Superior temporal gyrus (tissue), 1 donor: Measurements from ENCODE around the gene MYH13.
"Not testable (repeated sequence)": the region's sequence is repeated elsewhere in the genome, so short reads cannot be mapped to it uniquely, and the experiment has no call there.

Source experiments
- DNase-seq: peaks from one replicate; pipeline ENCODE4 v3.0.0-alpha.2; 2016; ENCODE audit errors: extremely low spot score

MYH13 gene

DNA sequence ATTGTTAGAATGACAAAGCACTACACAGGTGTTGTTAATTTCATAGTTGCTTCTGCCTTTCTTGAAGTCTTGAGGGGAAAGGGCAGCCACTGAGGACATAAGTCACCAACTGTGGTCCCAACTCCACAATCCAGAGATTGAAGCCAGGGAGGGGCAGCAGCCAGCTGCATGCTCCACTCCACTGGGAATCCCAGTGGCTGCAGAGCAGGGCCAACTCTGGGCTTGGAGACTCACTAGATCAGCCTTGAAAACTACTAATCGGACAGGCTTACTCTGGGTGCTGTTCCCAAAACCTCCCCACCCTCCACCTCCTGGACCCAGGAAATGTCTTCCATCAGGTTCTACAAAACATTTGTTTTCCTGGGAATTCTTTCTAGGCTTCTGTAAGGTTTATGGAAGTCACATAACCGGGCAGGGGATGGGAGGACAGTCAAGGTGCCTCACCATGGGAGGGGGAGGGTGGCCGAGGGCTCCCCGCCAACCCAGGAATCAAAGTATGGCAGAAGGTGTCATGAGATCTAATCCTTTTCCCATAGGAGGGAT, 68.0 kb downstream of the MYH13 start:
- DNase-seq: no peak

DNA sequence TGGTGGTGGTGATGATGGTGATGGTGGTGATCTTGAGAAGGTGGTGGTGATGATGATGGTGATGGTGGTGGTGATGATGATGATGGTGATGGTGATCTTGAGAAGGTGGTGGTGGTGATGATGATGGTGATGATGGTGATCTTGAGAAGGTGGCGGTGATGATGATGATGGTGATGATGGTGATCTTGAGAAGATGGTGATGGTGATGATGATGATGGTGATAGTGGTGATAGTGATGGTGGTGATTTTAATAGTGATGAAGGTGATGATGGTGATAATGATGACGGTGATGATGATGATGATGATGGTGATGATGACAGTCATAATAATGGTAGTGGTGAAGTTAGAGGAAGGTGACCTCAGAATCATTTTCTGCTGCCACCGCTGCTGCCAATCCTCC, 75.1 kb downstream of the MYH13 start:
- no peak for DNase-seq

DNA sequence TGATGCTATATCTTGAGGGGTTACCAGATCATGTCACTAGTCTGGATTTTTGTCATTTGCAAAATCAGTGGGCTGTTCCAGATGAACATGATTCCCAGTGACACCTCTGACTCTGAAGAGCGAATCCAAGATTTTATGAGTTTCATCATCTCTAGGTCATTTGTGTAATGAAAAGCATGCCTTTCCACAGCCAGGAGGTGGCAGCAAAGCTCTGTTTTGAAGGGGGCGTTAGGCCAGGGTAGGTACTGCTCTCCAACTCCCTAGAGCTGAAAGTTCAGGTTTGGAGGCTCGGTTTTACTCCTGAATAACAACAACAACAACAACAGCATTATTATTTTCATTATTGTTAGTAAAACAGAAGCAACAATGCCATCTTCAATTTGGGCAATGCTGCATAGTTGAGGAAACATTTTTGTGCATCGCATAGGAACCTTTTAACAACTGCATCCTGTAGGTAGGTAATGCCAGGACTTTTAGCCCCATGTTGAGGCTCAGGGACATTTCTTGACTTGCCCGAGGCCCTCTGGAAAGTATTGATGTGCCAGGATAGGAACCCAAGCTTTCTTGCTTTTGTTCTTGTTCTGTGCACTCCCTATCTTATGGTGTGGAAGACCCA, 77.0 kb downstream of the MYH13 start:
- peak; percentile 81 for DNase-seq

DNA sequence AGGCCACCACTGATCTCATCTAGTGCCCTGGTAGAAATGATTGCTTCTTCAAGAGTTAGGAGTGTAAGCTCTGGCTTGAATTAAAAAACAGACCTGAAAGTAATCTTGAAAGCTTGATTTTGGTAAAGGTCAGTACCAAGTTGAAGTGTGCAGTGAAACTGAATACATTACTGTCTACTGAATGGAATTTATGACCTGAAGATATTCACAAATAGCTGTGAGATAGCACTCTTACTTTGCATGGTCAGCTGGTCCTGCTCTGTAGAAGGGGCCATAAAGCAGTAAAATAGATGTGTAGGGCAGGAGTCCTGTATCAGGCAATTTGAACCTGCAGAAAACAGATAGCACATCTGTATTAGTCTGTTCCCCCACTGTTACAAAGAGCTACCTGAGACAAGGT, 78.6 kb downstream of the MYH13 start:
- no peak for DNase-seq

DNA sequence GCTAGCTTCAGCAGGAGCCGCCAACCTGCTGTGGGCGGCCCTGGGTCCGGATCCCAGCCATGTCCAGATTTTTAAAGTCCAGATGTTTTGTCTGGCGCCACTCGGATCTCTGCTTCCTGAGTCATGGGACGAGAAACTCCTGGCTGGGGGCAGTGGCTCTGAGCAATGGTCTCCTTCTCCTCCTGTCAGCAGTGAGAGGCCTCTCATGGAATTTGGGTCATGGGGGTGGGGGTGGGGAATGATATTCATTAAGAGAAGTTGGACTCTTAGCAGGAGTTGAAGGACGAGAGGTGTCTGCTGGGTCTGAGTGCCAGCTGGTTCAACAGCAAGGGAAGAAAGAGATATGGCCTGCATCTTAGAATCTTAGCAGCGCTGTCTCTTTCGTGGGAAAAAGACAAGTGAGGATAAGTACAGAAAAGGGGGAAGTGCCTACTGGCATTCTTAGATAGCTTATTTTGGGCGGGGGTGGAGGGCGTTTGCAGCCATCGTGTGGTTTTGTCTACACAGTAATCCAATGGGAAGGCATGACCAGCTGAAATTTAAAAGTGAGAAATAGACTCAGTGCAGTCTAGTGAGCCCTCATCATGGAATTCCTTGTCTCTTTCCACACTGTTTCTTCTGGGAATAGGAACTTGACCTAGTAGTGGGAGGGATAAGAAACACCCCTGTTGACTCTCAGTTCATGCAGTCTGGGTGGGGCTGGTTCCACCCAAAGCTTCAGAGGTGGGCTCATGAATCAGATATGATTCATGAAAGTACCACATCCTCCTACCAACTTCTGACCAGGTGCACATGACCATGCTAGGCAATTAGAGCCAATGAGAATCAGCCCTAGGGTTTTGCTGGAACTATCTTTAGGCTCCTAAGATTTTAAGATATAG, 80.5 kb downstream of the MYH13 start:
- DNase-seq: no peak

DNA sequence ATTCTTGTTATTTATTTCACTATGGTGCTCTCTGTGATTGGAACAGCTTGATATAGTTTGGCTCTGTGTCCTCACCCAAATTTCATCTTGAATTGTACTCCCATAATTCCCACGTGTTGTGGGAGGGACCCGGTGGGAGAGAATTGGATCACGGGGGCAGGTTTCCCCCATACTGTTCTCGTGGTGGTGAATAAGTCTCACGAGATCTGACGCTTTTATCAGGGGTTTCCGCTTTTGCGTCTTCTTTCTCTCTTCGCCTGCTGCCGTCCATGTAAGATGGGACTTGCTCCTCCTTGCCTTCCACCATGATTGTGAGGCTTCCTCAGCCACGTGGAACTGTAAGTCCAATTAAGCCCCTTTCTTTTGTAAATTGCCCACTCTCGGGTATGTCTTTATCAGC, 81.2 kb downstream of the MYH13 start:
- DNase-seq: not testable (repeated sequence)

DNA sequence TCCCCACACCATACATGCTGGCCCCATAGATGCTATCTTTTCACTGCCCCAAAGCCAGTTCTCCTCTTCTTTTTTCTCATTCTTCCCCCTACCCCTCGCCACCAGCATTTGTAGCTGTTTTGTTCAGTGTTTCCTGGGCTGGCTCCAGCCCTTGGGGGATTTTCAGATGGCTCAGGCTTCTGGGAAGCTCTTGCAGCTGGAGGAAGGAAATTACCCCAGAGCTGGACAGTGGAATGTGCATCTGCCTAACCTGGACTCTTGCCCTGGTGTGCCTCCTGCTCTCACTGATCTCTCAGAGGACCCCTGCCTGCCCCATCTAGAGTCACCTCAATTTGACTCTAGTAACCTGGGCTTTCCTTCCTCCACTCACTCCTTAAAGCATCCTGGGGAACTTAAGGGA, 82.8 kb downstream of the MYH13 start:
- DNase-seq: no peak

DNA sequence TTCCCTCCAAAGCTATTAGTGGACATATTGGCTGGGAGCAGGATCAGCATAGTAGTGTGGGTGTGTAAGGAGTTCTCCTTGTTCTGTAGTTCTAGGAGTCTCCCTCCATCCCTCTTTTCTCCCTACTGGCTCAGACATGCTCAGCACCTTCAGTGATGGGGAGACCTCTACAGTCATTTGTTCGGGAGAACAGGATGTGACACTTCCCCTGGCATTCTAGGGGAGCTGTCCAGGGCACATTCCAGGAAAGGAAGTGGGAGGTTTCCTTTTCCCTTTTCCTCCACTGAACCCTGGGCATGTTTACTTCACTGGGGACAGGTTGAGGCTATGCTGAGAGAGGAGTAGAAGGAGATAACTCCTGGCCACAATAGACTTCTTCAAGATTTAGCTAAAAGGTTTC, 86.5 kb downstream of the MYH13 start:
- DNase-seq: no peak

DNA sequence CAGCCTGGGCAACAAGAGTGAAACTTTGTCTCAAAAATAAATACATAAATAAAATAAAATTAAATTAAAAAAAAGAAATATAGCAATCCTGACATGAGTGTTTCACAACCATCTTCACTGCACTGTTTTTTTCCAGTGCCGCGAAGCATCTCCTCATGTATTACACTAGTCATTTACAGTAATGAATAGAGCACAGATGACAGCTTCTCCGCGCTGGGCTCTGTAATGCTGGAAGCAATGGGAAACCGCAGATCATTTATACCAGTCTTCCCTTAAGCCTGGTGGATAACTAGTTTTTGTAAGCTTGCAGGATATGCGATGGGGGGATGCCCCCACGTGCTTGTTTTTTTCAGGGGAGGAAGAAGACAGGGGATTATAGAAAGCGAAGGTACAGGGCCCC, 86.9 kb downstream of the MYH13 start:
- no peak for DNase-seq

DNA sequence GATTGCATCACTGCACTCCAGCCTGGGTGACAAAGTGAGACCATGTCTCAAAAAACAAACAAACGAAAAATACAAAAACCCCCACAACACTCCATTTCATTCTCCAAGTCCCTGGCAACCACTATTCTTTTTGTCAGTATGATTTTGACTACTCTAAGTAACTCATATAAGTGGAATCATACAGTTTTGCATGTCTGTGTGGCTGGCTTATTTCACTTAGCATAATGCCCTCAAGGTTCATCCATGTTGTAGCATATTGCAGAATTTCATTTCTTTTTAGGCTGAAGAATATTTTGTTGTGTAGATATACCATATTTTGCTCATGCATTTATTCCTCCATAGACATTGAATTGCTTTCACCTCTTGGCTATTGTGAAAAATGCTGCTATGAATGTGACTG, 92.7 kb downstream of the MYH13 start:
- DNase-seq: no peak

DNA sequence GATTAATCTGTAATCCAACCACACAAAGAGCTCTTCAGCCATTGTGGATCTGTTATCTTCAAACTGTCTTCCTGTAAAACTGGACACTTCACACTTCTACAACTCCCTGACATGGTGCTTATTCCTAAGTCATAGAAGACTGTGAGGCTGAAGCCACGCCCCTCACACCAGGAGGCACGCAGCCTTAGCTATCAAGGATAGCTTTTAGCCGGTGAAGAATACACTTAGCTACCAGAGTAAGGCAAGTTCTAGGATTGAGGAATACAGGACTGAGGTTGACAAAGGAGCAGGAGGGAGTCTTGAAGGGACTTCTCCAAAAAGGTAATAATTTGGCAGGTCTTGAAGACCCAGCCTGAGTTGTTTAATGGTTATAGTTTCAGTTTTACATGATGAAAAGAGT, 94.6 kb downstream of the MYH13 start:
- no peak for DNase-seq

DNA sequence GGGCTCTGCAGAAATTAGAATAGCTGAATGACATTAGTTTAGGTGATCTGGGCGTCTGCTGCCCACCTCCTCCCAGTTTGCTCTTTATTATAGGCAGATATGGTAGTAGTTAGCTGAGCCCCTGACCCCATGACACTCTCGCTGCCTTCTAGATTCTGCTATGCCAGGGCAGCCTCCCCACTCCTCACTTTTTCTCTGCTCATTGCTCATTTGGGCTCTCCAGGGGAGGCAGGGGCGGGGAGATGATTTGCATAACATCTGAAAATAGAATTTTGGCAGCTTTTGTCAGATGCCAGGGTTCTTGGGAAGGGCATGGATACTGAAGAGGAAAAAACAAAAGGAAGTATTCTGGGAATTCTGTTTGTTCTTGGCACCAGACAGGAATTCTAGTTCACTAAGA, 96.4 kb downstream of the MYH13 start:
- no peak for DNase-seq

DNA sequence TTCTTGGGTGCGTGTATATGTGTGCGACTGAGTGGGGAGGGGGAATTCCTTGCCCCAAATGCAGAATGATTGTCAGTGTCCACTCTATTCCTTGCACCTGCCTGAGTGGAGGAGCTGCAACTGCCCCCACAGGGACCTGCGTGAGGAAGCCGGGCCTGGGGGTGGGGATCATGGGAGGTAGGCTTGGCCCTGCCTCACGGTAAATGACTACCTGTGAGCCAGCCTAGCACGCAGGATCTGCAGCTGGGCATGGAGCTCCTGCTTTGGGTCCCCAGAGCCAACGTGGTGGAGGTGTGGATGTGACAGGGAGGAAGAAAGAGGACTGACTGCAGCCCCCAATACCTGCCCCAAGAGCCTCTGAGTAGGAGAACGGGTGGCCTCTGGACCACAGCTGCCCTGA, 97.4 kb downstream of the MYH13 start:
- DNase-seq: no peak

DNA sequence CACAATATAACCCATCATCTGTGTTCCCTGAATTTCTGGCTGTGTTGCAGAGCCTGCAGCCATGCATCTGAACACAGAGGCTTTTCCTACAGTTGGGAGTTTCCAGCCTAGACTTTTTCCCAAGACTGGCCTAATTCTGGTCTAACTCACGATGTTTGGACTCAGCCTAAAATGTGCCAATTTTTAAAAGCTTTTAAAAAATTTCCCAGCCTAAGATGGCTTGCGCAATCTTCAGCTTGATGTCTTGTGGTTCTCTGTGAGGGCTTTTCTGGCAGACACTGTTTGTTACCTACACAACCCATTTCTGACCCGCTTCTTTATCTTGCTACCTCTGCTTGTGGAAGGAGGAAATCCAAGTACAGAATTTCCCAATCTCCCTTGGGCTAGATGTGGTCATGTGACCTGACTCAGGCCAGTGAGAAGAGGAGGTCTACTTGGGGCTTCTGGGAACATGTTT, 101.7 kb downstream of the MYH13 start:
- DNase-seq: no peak

DNA sequence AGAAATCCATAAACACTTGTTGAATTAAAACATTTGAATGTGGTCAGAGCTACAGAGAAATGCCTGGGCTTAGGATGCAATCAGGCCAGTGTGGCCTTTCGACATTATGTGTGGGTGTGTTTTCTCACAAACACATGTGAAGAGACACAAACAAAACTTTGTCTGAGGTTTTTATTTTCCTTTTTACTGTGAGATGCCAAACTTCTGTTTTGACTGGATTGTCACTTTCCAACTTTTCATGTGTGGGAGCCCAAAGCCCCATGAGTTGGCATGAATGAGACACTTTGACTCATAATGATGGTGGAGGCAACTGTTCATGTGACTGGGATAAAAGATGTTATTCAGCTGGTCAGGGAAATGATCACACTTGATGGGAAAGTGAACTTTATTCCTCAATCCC, 102.5 kb downstream of the MYH13 start:
- DNase-seq: no peak

DNA sequence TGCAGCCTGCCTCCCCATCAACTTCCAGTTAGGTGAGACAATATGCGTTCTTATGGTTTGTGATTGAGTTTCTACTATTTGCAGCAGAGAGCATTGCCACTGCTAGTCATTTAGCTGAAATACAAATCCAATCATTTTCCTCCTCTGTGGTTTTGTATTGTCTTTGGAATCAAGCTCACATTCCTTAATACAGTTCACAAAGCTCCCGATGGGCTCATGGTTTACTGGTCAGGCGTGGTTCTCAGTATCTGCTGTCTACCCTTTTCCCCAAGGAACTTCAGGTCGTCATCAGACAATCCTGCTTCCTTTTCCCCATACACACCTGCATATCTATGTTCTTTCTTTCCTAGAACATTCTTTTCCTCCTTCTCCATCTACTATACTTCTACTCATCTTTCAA, 104.8 kb downstream of the MYH13 start:
- DNase-seq: no peak

DNA sequence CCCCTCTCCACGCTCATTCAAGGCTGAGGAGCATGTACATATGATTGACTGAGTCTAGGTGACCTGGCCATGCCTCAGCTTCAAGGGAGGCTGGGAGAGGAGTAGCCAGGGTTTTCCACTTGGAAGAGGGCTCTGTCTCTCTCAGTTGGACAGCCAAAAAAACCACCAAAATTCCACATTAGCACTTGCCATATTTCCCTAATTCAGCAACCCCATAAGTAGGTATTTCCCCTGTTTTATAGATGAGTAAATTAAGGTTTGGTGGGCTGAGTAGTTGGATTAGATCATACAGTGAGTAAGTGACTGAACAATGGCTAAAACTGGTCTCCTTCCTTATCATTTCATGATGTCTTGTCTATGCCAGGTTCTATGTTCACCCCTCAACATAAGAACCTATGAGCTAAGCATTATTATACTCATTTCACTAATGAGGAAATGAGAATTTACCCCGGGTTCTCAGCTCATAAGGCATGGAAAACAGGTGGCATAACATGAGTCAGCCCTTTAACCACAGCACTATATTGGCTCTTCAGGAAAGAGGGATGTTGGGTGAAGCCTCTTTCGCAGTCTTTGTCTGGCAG, 106.4 kb downstream of the MYH13 start:
- no peak for DNase-seq

DNA sequence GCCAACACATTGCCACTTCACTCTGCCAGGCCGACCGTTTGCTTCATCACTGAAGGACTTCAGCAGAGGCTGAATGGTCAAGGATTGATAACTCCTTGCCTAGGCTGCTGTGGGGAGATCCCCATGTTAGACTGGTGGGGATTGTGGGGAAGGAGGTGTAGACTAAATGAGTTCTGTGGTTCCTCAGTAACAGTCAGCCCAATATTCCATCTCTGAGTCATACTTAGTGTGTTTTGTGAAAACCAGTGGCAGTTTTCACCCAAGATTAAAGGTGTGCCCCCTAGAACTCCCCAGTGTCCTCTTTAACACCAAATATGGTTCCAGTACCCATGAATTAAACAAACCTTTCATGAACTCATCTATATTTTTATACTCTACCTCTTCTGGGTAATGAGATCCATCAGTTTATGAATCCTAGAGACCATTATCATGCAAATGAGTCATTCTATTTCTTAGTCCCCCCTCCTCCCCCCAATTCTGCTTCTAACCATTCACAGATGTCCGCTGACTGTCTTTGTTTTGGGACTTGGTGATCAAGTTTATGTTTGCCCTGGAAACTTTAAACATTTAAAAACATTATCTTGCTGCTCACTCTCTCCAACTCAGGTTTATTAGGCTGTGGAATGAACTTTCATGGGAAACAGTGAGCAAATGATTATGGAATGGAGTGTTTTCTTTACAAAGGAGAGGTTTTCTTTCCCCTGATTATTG, 107.6 kb downstream of the MYH13 start:
- no peak for DNase-seq

DNA sequence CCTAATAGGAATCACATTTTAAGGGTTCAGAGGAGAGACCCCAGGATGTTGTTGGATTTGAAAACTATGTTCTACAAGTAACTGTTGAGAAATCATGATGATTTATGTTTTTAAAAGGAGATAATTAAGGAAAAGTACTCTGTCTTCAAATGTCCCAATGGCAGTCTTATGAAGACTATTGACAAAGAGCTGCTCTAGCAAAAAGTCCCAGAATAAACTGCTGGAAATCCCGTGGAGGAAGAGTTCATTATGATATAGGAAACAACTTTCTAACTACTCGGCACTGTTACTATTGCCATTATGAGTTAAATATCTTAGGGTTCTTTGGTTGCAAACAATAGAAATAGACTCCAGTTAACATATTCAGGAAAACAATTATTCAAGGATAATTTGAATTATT, 108.8 kb downstream of the MYH13 start:
- no peak for DNase-seq

DNA sequence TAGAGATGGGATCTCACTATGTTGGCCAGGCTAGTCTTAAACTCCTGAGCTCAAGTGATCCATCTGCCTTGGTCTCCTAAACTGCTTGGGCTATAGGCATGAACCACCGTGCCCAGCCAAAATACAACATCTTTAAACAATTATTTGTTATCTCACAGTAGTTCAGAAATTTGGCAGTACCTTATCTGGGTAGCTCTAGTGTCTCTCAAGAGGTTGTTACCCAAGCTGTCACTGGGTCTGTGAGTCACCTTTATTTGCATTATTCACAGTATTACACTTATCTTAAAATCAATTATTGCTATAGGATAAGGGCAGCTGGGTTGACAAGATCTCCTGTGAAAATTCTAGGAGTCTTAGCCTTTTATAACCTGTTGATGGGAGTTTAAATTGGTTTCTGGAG, 110.4 kb downstream of the MYH13 start:
- DNase-seq: no peak

DNA sequence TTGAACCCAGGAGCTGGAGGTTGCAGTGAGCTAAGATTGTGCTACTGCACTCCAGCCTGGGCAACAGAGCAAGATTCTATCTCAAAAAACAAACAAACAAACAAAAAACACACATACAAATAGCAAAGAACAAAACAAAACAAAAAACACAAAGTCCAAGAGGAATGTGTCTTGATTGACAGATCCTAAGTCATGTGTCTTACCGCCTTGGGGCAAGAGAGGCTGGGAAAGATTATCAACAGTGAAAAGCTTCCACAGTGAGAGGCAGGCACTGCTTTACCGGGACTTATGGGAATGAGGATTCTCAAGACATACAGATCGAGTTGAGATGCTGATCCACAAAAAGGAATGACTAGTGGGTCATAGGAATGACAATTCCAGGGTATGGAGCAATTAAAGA, 111.7 kb downstream of the MYH13 start:
- no peak for DNase-seq
